HUES48 (cell line): ENCODE results near the gene ANK3.

Experiments
- H3K27ac ChIP-seq: one replicate; pipeline ENCODE4 v1.7.0; 2013; ENCODE audit warnings: low read depth, low read length, inconsistent platforms
- H3K27me3 ChIP-seq: 2 replicates; pipeline ENCODE4 v1.6.1; 2013; ENCODE audit warnings: mild to moderate bottlenecking, low read length; ENCODE audit not compliant: control insufficient read depth, insufficient read depth
- H3K36me3 ChIP-seq: 2 replicates; pipeline ENCODE4 v1.6.1; 2013; ENCODE audit warnings: low read length; ENCODE audit not compliant: control insufficient read depth, insufficient read depth
- H3K4me1 ChIP-seq: 2 replicates; pipeline ENCODE4 v1.6.1; 2013; ENCODE audit warnings: mild to moderate bottlenecking, low read length; ENCODE audit not compliant: control insufficient read depth, insufficient read depth
- H3K4me3 ChIP-seq: 2 replicates; pipeline ENCODE4 v1.5.1; 2013; ENCODE audit warnings: mild to moderate bottlenecking, low read depth, low read length
- H3K9ac ChIP-seq: 2 replicates; pipeline ENCODE4 v1.6.1; 2013; ENCODE audit warnings: mild to moderate bottlenecking, low read depth, low read length, moderate library complexity
- H3K9me3 ChIP-seq: 2 replicates; pipeline ENCODE4 v1.6.1; 2013; ENCODE audit warnings: low read length; ENCODE audit not compliant: control insufficient read depth, insufficient read depth

The ANK3 gene

DNA sequence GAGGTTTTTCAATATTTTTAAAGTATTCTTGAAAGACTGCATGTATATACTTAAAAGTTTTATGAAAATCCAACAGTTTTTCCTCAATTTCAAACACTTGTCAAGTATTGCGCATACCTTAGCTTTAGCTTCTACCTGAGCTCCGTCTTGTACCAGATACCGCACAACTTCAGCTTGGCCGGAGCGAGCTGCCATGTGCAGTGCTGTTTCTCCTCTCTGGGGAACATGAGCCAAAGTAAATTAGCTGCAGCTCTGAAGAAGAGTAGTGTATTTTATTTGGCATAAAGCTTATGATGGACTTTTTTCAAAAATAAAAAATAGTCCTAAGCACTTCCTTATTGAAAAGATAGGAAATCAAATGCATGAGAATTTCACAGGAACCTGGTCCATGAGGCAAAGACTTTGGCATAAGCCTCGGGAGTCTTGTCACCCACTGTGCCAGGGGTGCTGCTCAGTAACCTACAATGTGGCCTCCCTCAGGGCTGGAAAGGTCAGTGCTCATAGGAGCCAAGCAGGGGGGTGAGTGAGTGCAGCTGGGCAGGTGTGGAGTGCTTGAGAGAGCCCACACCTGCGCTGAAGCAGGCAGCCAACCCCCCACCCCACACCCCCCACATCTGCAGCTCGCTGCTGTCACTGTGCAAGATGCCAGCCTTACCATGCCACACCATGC, 189.5 kb downstream of the ANK3 start:
- H3K36me3 ChIP-seq = peaks cover 8% of the 10 kb centered on the region; the same call in 1 of the 2 replicates
- no peak overlapping the region for H3K9ac ChIP-seq
- H3K4me1 ChIP-seq = no peaks in the 10 kb centered on the region
- no peaks in the 10 kb centered on the region for H3K27me3 ChIP-seq
- H3K4me3 ChIP-seq = no peak overlapping the region
- no peaks in the 10 kb centered on the region for H3K9me3 ChIP-seq
- H3K27ac ChIP-seq = no peak overlapping the region

- no peaks in the 10 kb centered on the region for H3K9me3 ChIP-seq
- no peak overlapping the region for H3K9ac ChIP-seq
- H3K36me3 ChIP-seq = peaks cover 8% of the 10 kb centered on the region; the same call in 1 of the 2 replicates
- no peaks in the 10 kb centered on the region for H3K27me3 ChIP-seq
- H3K4me3 ChIP-seq = no peak overlapping the region
- no peaks in the 10 kb centered on the region for H3K4me1 ChIP-seq
- no peak overlapping the region for H3K27ac ChIP-seq
These were observed 192.5 kb downstream of the ANK3 start for GRCh38 chr10:60197206-60197605.

DNA sequence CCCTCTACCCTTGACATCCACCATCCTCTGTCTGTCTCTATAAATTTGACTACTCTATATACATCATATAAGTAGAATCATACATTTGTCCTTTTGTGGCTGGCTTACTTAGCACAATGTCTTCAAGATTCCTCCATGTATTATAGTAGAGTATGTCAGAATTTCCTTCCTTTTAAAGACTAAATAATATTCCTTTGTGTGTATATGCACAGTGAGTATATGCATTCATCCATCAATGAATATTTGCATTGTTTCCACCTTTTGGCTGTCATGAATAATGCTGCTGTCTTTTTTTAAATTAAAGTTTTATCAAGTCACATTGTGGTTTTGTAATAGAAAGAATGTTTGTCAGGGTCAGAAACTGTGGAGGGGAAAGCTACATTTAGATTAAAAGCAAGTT, 195.3 kb downstream of the ANK3 start:
- no peak overlapping the region for H3K9ac ChIP-seq
- H3K9me3 ChIP-seq = no peaks in the 10 kb centered on the region
- no peak overlapping the region for H3K27ac ChIP-seq
- H3K4me3 ChIP-seq = no peak overlapping the region
- no peaks in the 10 kb centered on the region for H3K4me1 ChIP-seq
- no peaks in the 10 kb centered on the region for H3K27me3 ChIP-seq
- H3K36me3 ChIP-seq = peaks cover 8% of the 10 kb centered on the region; the same call in 1 of the 2 replicates

- Histone ChIP-seq H3K4me1 (no peaks in the 10 kb centered on the region), H3K9ac (no peak overlapping the region), H3K4me3 (no peak overlapping the region), H3K36me3 (peaks cover 8% of the 10 kb centered on the region; the same call in 1 of the 2 replicates), H3K27me3 (no peaks in the 10 kb centered on the region), H3K27ac (no peak overlapping the region), H3K9me3 (no peaks in the 10 kb centered on the region)
These were observed 196.7 kb downstream of the ANK3 start for GRCh38 chr10:60192946-60193345.

DNA sequence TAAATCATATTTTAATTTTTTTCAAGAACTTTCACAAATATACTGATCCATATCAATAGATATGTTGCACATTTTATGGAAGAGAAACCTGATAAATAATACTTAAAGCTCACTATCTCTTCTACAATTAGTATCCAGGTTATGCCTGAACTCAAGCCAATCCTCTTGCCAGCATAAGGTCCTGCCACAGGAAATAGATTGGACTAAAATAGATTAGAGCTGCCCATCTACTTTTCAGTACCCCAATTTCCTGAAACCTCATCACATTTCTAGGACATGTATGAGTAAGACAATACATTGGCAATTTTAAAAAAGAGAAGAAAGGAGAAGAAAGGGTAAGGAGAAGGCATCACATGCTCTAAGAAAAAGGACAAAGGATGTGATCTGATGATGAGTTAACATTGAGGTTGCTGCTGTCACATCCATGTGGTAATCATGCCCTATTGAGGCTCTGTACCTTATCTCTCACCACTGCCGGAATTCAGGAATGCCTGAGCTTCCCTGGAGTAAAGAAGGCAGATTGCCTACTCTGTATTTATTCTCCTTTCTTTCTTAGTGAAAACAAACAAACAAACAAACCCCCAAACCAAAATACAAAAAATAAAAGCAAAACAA, 199.7 kb downstream of the ANK3 start:
- no peak overlapping the region for H3K9ac ChIP-seq
- H3K4me3 ChIP-seq = no peak overlapping the region
- no peaks in the 10 kb centered on the region for H3K9me3 ChIP-seq
- peaks cover 9% of the 10 kb centered on the region for H3K4me1 ChIP-seq
- no peak overlapping the region for H3K27ac ChIP-seq
- H3K36me3 ChIP-seq = no peaks in the 10 kb centered on the region; the same call in 1 of the 2 replicates
- H3K27me3 ChIP-seq = no peaks in the 10 kb centered on the region

DNA sequence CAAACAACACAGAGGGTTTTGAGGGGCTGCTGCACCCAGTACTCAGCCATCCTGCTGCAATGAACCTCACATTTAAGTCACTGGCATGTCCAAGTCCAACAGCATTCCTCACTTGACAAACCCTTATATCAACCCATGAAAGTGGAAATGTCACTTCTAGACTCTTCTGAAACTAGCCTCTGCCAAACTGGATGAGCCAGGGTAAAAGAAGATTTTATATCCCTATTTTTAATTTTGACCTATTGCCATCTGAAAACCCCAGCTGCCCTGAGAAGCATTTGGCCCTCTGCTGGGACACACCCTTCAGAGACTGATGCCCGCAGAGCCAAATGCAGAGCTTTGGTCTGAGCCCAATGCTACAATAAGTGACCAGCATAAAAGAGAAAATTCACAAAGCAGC, 201.1 kb downstream of the ANK3 start:
- no peak overlapping the region for H3K9ac ChIP-seq
- no peaks in the 10 kb centered on the region for H3K27me3 ChIP-seq
- H3K4me3 ChIP-seq = no peak overlapping the region
- H3K9me3 ChIP-seq = no peaks in the 10 kb centered on the region
- H3K36me3 ChIP-seq = no peaks in the 10 kb centered on the region; the same call in 1 of the 2 replicates
- H3K27ac ChIP-seq = no peak overlapping the region
- H3K4me1 ChIP-seq = peaks cover 9% of the 10 kb centered on the region

- Histone ChIP-seq H3K4me3 (no peak overlapping the region), H3K9me3 (no peaks in the 10 kb centered on the region), H3K36me3 (no peaks in the 10 kb centered on the region; the same call in 1 of the 2 replicates), H3K27ac (no peak overlapping the region), H3K9ac (no peak overlapping the region), H3K4me1 (peaks cover 9% of the 10 kb centered on the region), H3K27me3 (no peaks in the 10 kb centered on the region)
These were observed 202.0 kb downstream of the ANK3 start for GRCh38 chr10:60187691-60188090.

GRCh38 chr10:60186315-60187071, 203.2 kb downstream of the ANK3 start:
- Histone ChIP-seq H3K4me3 (no peak overlapping the region), H3K36me3 (no peaks in the 10 kb centered on the region; the same call in 1 of the 2 replicates), H3K27ac (no peak overlapping the region), H3K27me3 (no peaks in the 10 kb centered on the region), H3K9me3 (no peaks in the 10 kb centered on the region), H3K4me1 (peaks cover 9% of the 10 kb centered on the region), H3K9ac (no peak overlapping the region)

DNA sequence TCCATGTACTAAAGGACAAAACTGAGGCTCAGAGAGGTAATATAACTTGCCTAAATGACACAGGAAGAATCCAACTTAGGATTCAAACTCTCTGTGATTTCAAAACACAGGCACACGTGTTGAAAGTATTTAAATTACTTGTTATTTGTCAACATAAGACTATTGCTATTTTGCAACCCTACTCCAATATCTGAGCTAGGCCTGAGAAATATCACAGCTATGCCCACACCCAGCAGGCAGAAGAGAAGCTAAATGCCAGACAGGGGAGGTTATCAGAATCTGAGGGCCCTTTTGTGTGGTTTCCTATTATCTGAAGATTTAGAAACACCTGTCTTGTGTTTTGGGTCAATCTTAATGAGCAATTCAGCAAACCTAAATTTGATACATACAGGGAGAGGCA, 204.3 kb downstream of the ANK3 start:
- no peaks in the 10 kb centered on the region for H3K27me3 ChIP-seq
- no peak overlapping the region for H3K4me3 ChIP-seq
- no peak overlapping the region for H3K27ac ChIP-seq
- H3K9ac ChIP-seq = no peak overlapping the region
- peaks cover 9% of the 10 kb centered on the region for H3K4me1 ChIP-seq
- no peaks in the 10 kb centered on the region for H3K9me3 ChIP-seq
- H3K36me3 ChIP-seq = no peaks in the 10 kb centered on the region; the same call in 1 of the 2 replicates

DNA sequence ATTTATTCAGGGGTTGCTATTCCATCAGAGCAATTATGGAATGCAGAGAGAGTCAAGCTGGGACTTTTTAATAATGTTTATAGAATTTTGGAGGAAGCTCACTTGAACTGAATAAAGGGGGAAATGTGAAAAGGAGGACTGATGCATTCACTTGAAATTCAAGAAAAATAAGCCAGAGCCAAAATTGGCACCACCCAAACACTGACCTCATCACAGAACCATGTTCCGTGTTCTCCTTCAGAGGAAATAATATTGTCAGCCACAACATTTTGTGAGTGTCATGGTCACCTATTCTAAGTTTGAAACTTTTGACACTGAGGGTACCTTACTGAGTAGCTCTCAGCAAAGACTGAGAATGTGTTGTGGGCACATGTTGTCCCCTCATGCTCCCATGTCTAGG, 207.0 kb downstream of the ANK3 start:
- no peak overlapping the region for H3K9ac ChIP-seq
- no peak overlapping the region for H3K27ac ChIP-seq
- H3K36me3 ChIP-seq = no peaks in the 10 kb centered on the region; the same call in 1 of the 2 replicates
- H3K4me1 ChIP-seq = peaks cover 11% of the 10 kb centered on the region
- no peak overlapping the region for H3K4me3 ChIP-seq
- H3K27me3 ChIP-seq = no peaks in the 10 kb centered on the region
- H3K9me3 ChIP-seq = no peaks in the 10 kb centered on the region

GRCh38 chr10:60176925-60177324, 212.8 kb downstream of the ANK3 start:
- H3K9ac ChIP-seq = no peak overlapping the region
- no peaks in the 10 kb centered on the region for H3K9me3 ChIP-seq
- no peaks in the 10 kb centered on the region for H3K36me3 ChIP-seq
- no peaks in the 10 kb centered on the region for H3K27me3 ChIP-seq
- 0 out of 2 replicates have a peak, but pooled peaks cover 3% of the 10 kb centered on the region for H3K4me1 ChIP-seq
- no peak overlapping the region for H3K4me3 ChIP-seq
- no peak overlapping the region for H3K27ac ChIP-seq
